GM12864 (cell line): Measurements from ENCODE around the gene NXPH2.
A peak's percentile ranks its signal among the peaks of the same experiment; 100 is the strongest.

Experiments
- DNase-seq: peaks from one replicate; pipeline ENCODE4 v3.0.0-alpha.2; 2011; ENCODE audit warnings: low read depth
- H3K4me3 ChIP-seq: 2 replicates; pipeline ENCODE4 v1.5.1; 2011; ENCODE audit warnings: mild to moderate bottlenecking, low read depth, low read length, control low read depth
- CTCF ChIP-seq: IDR thresholded peaks from 2 replicates; pipeline ENCODE4 v1.5.1; 2011; ENCODE audit warnings: low read depth, mild to moderate bottlenecking, moderate library complexity, low read length, control low read depth, inconsistent platforms; ENCODE audit errors: missing control alignments

Gene NXPH2

GRCh38 chr2:138814123-138814898 lies 34.1 kb upstream of the NXPH2 start:
- peak; percentile 35 for TF ChIP-seq CTCF
- no peak for DNase-seq
- no peak overlapping the region for H3K4me3 ChIP-seq

DNA sequence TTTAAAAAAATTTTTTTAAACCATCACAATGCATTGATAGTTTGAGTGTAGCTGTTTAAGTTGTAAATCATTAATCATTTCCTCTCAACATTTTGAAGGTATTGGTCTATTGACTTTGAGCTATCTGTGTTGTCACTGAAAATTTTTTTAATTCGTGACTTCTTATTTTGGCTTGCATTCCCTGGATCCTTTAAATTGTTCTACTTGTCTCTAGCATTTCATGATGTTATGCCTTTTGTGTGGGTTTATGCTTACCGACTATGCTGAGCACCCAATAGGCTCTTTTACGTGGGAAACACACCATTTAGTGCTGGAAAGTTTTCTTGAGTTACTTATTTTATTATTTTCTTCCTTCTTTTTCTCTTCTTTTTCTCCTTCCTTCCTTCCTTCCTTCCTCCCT lies 31.2 kb upstream of the NXPH2 start:
- no peak overlapping the region for H3K4me3 ChIP-seq
- no peak for DNase-seq
- no peak for TF ChIP-seq CTCF

- no peak for DNase-seq
These were observed 14.5 kb upstream of the NXPH2 start for GRCh38 chr2:138794724-138795123.

DNA sequence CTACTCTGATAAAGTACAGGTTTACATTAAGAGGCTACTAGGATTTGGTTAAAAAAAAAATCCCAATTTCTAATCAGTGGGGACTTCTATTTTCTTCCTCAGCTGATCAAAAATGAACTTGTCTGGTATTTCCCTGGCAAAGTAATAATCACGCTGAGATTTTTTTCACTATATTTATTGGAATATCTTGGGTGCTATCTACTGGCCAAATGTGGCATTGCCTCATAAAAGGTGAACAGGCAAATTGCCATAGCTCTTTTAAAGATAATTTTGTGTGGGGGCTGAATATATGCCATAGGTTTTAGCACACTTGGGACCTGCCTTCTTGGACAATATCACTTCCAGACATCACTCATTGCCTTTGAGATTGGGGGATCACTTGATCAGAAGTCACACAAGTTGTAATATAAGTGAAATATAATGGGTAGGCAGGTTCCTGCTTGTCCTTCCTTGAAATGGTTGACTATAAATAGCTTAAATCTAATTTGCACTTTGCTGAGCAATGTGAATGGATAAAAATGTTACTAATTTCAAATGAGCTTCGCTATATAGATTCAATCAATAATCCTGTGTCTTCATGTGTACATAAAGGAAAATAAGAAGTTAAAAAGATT lies 7.0 kb upstream of the NXPH2 start:
- DNase-seq = no peak
- TF ChIP-seq CTCF = peak; percentile 57
- H3K4me3 ChIP-seq = no peak overlapping the region

More at GRCh38 chr2:138794724-138795123, 14.5 kb upstream of the NXPH2 start:
- TF ChIP-seq CTCF = no peak
- H3K4me3 ChIP-seq = no peak overlapping the region

DNA sequence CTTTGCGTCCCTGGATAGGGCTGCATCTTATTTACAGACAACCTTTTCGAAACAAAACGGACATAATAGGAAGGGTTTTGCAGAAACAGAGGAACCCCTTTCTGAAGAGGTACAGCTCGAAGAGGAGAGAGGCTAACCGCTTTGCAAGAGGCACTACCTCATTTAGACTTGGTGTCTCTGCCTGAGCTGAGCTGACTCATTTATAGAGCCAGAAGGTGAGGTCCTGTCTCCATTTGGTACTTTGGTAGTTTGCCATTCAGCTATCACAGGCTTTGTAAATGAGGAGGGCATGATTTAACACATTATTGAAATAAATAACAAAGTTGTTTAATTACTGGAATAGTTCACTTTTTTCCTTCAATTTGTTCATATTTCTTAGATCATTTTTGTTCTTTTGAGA lies 2.2 kb upstream of the NXPH2 start:
- no peak for DNase-seq
- H3K4me3 ChIP-seq = no peak overlapping the region
- no peak for TF ChIP-seq CTCF

- no peak for DNase-seq
- TF ChIP-seq CTCF = no peak
- no peak overlapping the region for H3K4me3 ChIP-seq
These were observed 718 bp upstream of the NXPH2 start for GRCh38 chr2:138780908-138781307.
